ENCODE data around the gene CSGALNACT2.

GRCh38 chr10:43199684-43200537, 61.7 kb downstream of the CSGALNACT2 start:
- TF ChIP-seq, protein P1, sequence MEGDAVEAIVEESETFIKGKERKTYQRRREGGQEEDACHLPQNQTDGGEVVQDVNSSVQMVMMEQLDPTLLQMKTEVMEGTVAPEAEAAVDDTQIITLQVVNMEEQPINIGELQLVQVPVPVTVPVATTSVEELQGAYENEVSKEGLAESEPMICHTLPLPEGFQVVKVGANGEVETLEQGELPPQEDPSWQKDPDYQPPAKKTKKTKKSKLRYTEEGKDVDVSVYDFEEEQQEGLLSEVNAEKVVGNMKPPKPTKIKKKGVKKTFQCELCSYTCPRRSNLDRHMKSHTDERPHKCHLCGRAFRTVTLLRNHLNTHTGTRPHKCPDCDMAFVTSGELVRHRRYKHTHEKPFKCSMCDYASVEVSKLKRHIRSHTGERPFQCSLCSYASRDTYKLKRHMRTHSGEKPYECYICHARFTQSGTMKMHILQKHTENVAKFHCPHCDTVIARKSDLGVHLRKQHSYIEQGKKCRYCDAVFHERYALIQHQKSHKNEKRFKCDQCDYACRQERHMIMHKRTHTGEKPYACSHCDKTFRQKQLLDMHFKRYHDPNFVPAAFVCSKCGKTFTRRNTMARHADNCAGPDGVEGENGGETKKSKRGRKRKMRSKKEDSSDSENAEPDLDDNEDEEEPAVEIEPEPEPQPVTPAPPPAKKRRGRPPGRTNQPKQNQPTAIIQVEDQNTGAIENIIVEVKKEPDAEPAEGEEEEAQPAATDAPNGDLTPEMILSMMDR (conservative IDR thresholded peaks at IDR 0.05; ENCODE audit: low read length) = no peak
- no peak for TF ChIP-seq EZH2phosphoT487 (IDR thresholded peaks at IDR 0.05; ENCODE audit: borderline replicate concordance, low read depth, low read length)
